Measurements from ENCODE around the gene SNX13. TPM values are rescaled to one million over a fixed set of nuclear protein-coding genes. Genes with fewer than 3 reads are reported as not detected.

Gene SNX13
- total and polyA plus RNA-seq, 2 donors (not counting 3 experiments of a cell fraction or from before 2014, with no cell fraction given), result 6.1 to 28.5 TPM

DNA sequence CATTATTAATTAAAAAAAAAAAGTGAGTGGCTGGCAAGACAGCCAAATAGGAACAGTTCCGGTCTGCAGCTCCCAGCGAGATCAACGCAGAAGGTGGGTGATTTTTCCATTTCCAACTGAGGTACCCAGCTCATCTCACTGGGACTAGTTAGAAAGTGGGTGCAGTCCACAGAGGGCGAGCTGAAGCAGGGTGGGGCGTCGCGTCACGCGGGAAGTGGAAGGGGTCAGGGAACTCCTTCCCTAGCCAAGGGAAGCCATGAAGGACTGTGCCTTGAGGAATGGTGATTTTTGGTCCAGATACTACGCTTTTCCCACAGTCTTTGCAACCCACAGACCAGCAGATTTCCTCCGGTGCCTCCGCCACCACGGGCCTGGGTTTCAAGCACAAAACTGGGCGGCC is 133.7 kb downstream of the SNX13 start:
- no peak overlapping the region for H3K4me3 ChIP-seq (replicated peaks in 1 of 3; ENCODE audit: insufficient read depth in 1 of 3, low read depth in 1 of 3, low read length in 3 of 3)
- POLR2A ChIA-PET, result no interaction called here
- H3K27me3 ChIP-seq (ENCODE audit: control insufficient read depth in 2 of 2, insufficient read depth in 2 of 2, low read length in 2 of 2), result no peaks in the 10 kb centered on the region
- intact Hi-C loops (cut with micrococcal nuclease) (no loop called here), dilution Hi-C loops (cut with MboI; ENCODE audit: extremely low pct_ligation_motif_present, low sequenced_read_pairs) (no loop called here)
- H3K4me2 ChIP-seq (ENCODE audit: insufficient read depth, low read length), result no peak overlapping the region
- no TSS peak for BruUV-seq (replicated peaks)
- H3K9me3 ChIP-seq (replicated peaks; ENCODE audit: control insufficient read depth, insufficient read depth, low read length), result no peaks in the 10 kb centered on the region
- CTCF ChIA-PET, result interaction anchor here (0.6 to 1.5 kb wide), 4 partner anchors 8 to 511 kb away, joined by 3 to 7 read pairs (median 4); no protein-coding TSS in a partner anchor
- no peak for FAIRE-seq
- no peak overlapping the region for H3K9ac ChIP-seq (replicated peaks; ENCODE audit: extremely low read depth, insufficient read depth, low read length)
- H3K4me1 ChIP-seq (ENCODE audit: control insufficient read depth, extremely low read depth, insufficient read depth, low read length), result no peaks in the 10 kb centered on the region
- H3K79me2 ChIP-seq (ENCODE audit: control insufficient read depth, insufficient read depth, low read length), result no peaks in the 10 kb centered on the region
- no peak overlapping the region for H2AFZ ChIP-seq (ENCODE audit: low read depth, low read length)
- H3K9me1 ChIP-seq (replicated peaks; ENCODE audit: control insufficient read depth, extremely low read depth, insufficient read depth, low read length), result no peaks in the 10 kb centered on the region
- no peak for DNase-seq (ENCODE audit: low read depth, low spot score)
- H4K20me1 ChIP-seq (replicated peaks; ENCODE audit: control insufficient read depth, extremely low read depth, insufficient read depth, low read length), result no peaks in the 10 kb centered on the region
- no peak overlapping the region for H3K27ac ChIP-seq (ENCODE audit: insufficient read depth, low read depth, low read length)
- TF ChIP-seq, protein P1, sequence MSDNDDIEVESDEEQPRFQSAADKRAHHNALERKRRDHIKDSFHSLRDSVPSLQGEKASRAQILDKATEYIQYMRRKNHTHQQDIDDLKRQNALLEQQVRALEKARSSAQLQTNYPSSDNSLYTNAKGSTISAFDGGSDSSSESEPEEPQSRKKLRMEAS (IDR thresholded peaks at IDR 0.05; ENCODE audit: insufficient read depth, insufficient read length), result no peak
- TF ChIP-seq JUN (IDR thresholded peaks at IDR 0.05; ENCODE audit: borderline replicate concordance, insufficient read depth, insufficient read length, low read depth) (no peak), EZH2 (IDR thresholded peaks at IDR 0.05; ENCODE audit: borderline replicate concordance, low read depth, low read length, severe bottlenecking) (no peak), POLR2A (IDR thresholded peaks at IDR 0.05; ENCODE audit: low read depth, low read length) (no peak)
- H3K36me3 ChIP-seq (ENCODE audit: control insufficient read depth in 2 of 2, extremely low read depth in 1 of 2, insufficient read depth in 2 of 2, low read length in 2 of 2), result peaks cover 0 to 3% of the 10 kb centered on the region in 2 experiments

DNA sequence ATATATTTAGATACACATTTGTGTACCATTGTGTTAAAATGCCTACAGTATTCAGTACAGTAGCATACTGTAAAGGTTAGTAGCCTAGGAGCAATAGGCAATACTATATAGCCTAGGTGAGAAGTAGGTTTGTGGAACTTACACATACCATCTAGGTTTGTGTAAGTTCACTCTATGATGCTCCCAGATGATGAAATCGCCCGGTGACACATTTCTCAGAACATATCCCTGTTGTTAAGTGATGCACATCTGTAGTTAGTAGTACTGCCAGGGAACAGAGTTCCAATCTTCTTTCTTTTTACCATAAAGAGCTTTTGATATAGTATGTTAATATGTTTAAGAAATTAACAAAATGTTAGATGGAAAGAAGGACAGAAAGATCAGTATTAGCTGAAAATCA is 138.2 kb downstream of the SNX13 start:
- ChIA-PET POLR2A (no interaction called here), CTCF (no interaction called here)
- Histone ChIP-seq H3K4me2 (ENCODE audit: insufficient read depth, low read length) (no peak overlapping the region), H3K27me3 (ENCODE audit: control insufficient read depth in 2 of 2, insufficient read depth in 2 of 2, low read length in 2 of 2) (no peaks in the 10 kb centered on the region), H3K36me3 (ENCODE audit: control insufficient read depth in 2 of 2, extremely low read depth in 1 of 2, insufficient read depth in 2 of 2, low read length in 2 of 2) (peaks cover 0 to 2% of the 10 kb centered on the region in 2 experiments), H3K9ac (replicated peaks; ENCODE audit: extremely low read depth, insufficient read depth, low read length) (no peak overlapping the region), H2AFZ (ENCODE audit: low read depth, low read length) (no peak overlapping the region), H3K4me3 (replicated peaks in 1 of 3; ENCODE audit: insufficient read depth in 1 of 3, low read depth in 1 of 3, low read length in 3 of 3) (no peak overlapping the region), H3K9me1 (replicated peaks; ENCODE audit: control insufficient read depth, extremely low read depth, insufficient read depth, low read length) (no peaks in the 10 kb centered on the region), H3K79me2 (ENCODE audit: control insufficient read depth, insufficient read depth, low read length) (no peaks in the 10 kb centered on the region), H3K27ac (ENCODE audit: insufficient read depth, low read depth, low read length) (no peak overlapping the region), H4K20me1 (replicated peaks; ENCODE audit: control insufficient read depth, extremely low read depth, insufficient read depth, low read length) (no peaks in the 10 kb centered on the region), H3K9me3 (replicated peaks; ENCODE audit: control insufficient read depth, insufficient read depth, low read length) (no peaks in the 10 kb centered on the region), H3K4me1 (ENCODE audit: control insufficient read depth, extremely low read depth, insufficient read depth, low read length) (no peaks in the 10 kb centered on the region)
- dilution Hi-C loops (cut with MboI; ENCODE audit: extremely low pct_ligation_motif_present, low sequenced_read_pairs) (no loop called here), intact Hi-C loops (cut with micrococcal nuclease) (no loop called here)
- FAIRE-seq, result no peak
- BruUV-seq (replicated peaks), result no TSS peak
- TF ChIP-seq POLR2AphosphoS5 (IDR thresholded peaks at IDR 0.05; ENCODE audit: insufficient read depth, low read depth, low read length) (no peak), GATA2 (IDR thresholded peaks at IDR 0.05; ENCODE audit: insufficient read depth, insufficient read length, low read depth, low read length) (no peak), FOS (IDR thresholded peaks at IDR 0.05; ENCODE audit: borderline replicate concordance, insufficient read depth, low read length) (no peak), CTCF (IDR thresholded peaks at IDR 0.05; ENCODE audit: extremely low read depth in 1 of 2, insufficient read depth in 1 of 2, low read depth in 1 of 2, low read length in 2 of 2) (no peak), JUN (IDR thresholded peaks at IDR 0.05; ENCODE audit: borderline replicate concordance, insufficient read depth, insufficient read length, low read depth) (no peak), MYC (IDR thresholded peaks at IDR 0.05; ENCODE audit: low read depth, low read length) (no peak), EZH2 (IDR thresholded peaks at IDR 0.05; ENCODE audit: borderline replicate concordance, low read depth, low read length, severe bottlenecking) (no peak), POLR2A (IDR thresholded peaks at IDR 0.05; ENCODE audit: low read depth, low read length) (no peak)
- TF ChIP-seq, protein P1 (IDR thresholded peaks at IDR 0.05; ENCODE audit: insufficient read depth, insufficient read length), result no peak
- DNase-seq (ENCODE audit: low read depth, low spot score), result no peak
